ENCODE data around the gene NKX1-2.
"Not testable (repeated sequence)": the region's sequence is repeated elsewhere in the genome, so short reads cannot be mapped to it uniquely, and the experiment has no call there.

GRCh38 chr10:124441694-124442093 is 8.1 kb downstream of the NKX1-2 start:
- TF ChIP-seq ZBTB11 (tag by site-specific recombination; conservative IDR thresholded peaks at IDR 0.05; ENCODE audit: low read depth); HIC1 (tag by site-specific recombination; IDR thresholded peaks at IDR 0.05); PRDM10 (tag by site-specific recombination; IDR thresholded peaks at IDR 0.05); ZNF23 (tag by site-specific recombination; IDR thresholded peaks at IDR 0.05; ENCODE audit: borderline replicate concordance); ZNF146 (tag by site-specific recombination; IDR thresholded peaks at IDR 0.05); ZNF155 (tag by site-specific recombination; IDR thresholded peaks at IDR 0.05); ZIC2 (tag by site-specific recombination; IDR thresholded peaks at IDR 0.05); GLI2 (tag by site-specific recombination; IDR thresholded peaks at IDR 0.05; ENCODE audit: borderline replicate concordance, low read depth); TCF7L2 (IDR thresholded peaks at IDR 0.05; ENCODE audit: borderline replicate concordance, low read depth, low read length); ATF2 (tag by site-specific recombination; IDR thresholded peaks at IDR 0.05; ENCODE audit: low read depth); KLF9 (tag by site-specific recombination; IDR thresholded peaks at IDR 0.05; ENCODE audit: low read depth); ZBTB17 (tag by site-specific recombination; IDR thresholded peaks at IDR 0.05): not testable (repeated sequence)
- TF ChIP-seq, protein P1, sequence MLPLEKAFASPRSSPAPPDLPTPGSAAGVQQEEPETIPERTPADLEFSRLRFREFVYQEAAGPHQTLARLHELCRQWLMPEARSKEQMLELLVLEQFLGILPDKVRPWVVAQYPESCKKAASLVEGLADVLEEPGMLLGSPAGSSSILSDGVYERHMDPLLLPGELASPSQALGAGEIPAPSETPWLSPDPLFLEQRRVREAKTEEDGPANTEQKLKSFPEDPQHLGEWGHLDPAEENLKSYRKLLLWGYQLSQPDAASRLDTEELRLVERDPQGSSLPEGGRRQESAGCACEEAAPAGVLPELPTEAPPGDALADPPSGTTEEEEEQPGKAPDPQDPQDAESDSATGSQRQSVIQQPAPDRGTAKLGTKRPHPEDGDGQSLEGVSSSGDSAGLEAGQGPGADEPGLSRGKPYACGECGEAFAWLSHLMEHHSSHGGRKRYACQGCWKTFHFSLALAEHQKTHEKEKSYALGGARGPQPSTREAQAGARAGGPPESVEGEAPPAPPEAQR (tag by site-specific recombination; IDR thresholded peaks at IDR 0.05), result not testable (repeated sequence)
- TF ChIP-seq, protein P2, sequence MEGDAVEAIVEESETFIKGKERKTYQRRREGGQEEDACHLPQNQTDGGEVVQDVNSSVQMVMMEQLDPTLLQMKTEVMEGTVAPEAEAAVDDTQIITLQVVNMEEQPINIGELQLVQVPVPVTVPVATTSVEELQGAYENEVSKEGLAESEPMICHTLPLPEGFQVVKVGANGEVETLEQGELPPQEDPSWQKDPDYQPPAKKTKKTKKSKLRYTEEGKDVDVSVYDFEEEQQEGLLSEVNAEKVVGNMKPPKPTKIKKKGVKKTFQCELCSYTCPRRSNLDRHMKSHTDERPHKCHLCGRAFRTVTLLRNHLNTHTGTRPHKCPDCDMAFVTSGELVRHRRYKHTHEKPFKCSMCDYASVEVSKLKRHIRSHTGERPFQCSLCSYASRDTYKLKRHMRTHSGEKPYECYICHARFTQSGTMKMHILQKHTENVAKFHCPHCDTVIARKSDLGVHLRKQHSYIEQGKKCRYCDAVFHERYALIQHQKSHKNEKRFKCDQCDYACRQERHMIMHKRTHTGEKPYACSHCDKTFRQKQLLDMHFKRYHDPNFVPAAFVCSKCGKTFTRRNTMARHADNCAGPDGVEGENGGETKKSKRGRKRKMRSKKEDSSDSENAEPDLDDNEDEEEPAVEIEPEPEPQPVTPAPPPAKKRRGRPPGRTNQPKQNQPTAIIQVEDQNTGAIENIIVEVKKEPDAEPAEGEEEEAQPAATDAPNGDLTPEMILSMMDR (tag by site-specific recombination; IDR thresholded peaks at IDR 0.05), result not testable (repeated sequence)
